BE2C (cell line): ENCODE data around the gene RAPGEF1.

ENCODE experiments used
- DNase-seq: peaks from one replicate; pipeline ENCODE4 v3.0.0-alpha.2; 2020
- H3K27me3 ChIP-seq: fragments of 250-450 bp; sonication (Bioruptor Pico); 2 replicates; pipeline ENCODE4 v1.5.1; 2020; ENCODE audit warnings: mild to moderate bottlenecking
- H3K36me3 ChIP-seq: fragments of 250-450 bp; sonication (Bioruptor Pico); 2 replicates; pipeline ENCODE4 v1.5.1; 2020; ENCODE audit warnings: mild to moderate bottlenecking
- H3K4me1 ChIP-seq: fragments of 250-450 bp; sonication (Bioruptor Pico); 2 replicates; pipeline ENCODE4 v1.5.1; 2020
- H3K4me3 ChIP-seq: 2 replicates; pipeline ENCODE4 v1.5.1; 2011; ENCODE audit warnings: low read depth, low read length
- H3K9me3 ChIP-seq: fragments of 250-450 bp; sonication (Bioruptor Pico); 2 replicates; pipeline ENCODE4 v1.5.1; 2020
- CTCF ChIP-seq: IDR thresholded peaks from 2 replicates; pipeline ENCODE4 v1.5.1; 2012; ENCODE audit warnings: mild to moderate bottlenecking, low read depth, low read length

Gene RAPGEF1

GRCh38 chr9:131628459-131629225 lies 111.2 kb downstream of the RAPGEF1 start:
- no peak for DNase-seq
- H3K9me3 ChIP-seq: no peaks in the 10 kb centered on the region
- H3K4me3 ChIP-seq: no peak overlapping the region
- H3K36me3 ChIP-seq: no peaks in the 10 kb centered on the region; the same call in 1 of the 2 replicates
- peaks cover 14% of the 10 kb centered on the region for H3K4me1 ChIP-seq
- TF ChIP-seq CTCF: no peak
- H3K27me3 ChIP-seq: no peaks in the 10 kb centered on the region

- DNase-seq: peak; percentile 48
- Histone ChIP-seq H3K36me3 (no peaks in the 10 kb centered on the region; the same call in 1 of the 2 replicates), H3K4me1 (peaks cover 14% of the 10 kb centered on the region), H3K4me3 (no peak overlapping the region), H3K27me3 (no peaks in the 10 kb centered on the region), H3K9me3 (no peaks in the 10 kb centered on the region)
- no peak for TF ChIP-seq CTCF
Observed at GRCh38 chr9:131627648-131628458, 112.0 kb downstream of the RAPGEF1 start.

- H3K4me1 ChIP-seq: peaks cover 14% of the 10 kb centered on the region
- H3K4me3 ChIP-seq: no peak overlapping the region
- DNase-seq: no peak
- H3K9me3 ChIP-seq: no peaks in the 10 kb centered on the region
- H3K36me3 ChIP-seq: no peaks in the 10 kb centered on the region; the same call in 1 of the 2 replicates
- no peak for TF ChIP-seq CTCF
- H3K27me3 ChIP-seq: no peaks in the 10 kb centered on the region
Observed at GRCh38 chr9:131627326-131627647, 112.6 kb downstream of the RAPGEF1 start.

- DNase-seq: peak; percentile 85
- H3K36me3 ChIP-seq: no peaks in the 10 kb centered on the region; the same call in 1 of the 2 replicates
Observed at GRCh38 chr9:131625790-131626670, 113.8 kb downstream of the RAPGEF1 start.

GRCh38 chr9:131625508-131625787 lies 114.4 kb downstream of the RAPGEF1 start:
- TF ChIP-seq CTCF: no peak
- no peak for DNase-seq
- Histone ChIP-seq H3K27me3 (no peaks in the 10 kb centered on the region), H3K4me1 (peaks cover 14% of the 10 kb centered on the region), H3K4me3 (no peak overlapping the region), H3K9me3 (no peaks in the 10 kb centered on the region), H3K36me3 (no peaks in the 10 kb centered on the region; the same call in 1 of the 2 replicates)

More at GRCh38 chr9:131625790-131626670, 113.8 kb downstream of the RAPGEF1 start:
- H3K27me3 ChIP-seq: no peaks in the 10 kb centered on the region
- H3K9me3 ChIP-seq: no peaks in the 10 kb centered on the region
- peak; percentile 28; the same call in 1 of the 2 replicates for TF ChIP-seq CTCF
- no peak overlapping the region for H3K4me3 ChIP-seq
- H3K4me1 ChIP-seq: peaks cover 14% of the 10 kb centered on the region
